GM21619 (cell line): Measurements from ENCODE around the gene UNC119.
"Not testable (repeated sequence)": the region's sequence is repeated elsewhere in the genome, so short reads cannot be mapped to it uniquely, and the experiment has no call there.

ENCODE experiments used
- ATAC-seq: cut with Tn5 transposase; IDR thresholded peaks from one replicate; pipeline ENCODE4 v1.9.1; 2021; ENCODE audit not compliant: unreplicated experiment

Gene UNC119

DNA sequence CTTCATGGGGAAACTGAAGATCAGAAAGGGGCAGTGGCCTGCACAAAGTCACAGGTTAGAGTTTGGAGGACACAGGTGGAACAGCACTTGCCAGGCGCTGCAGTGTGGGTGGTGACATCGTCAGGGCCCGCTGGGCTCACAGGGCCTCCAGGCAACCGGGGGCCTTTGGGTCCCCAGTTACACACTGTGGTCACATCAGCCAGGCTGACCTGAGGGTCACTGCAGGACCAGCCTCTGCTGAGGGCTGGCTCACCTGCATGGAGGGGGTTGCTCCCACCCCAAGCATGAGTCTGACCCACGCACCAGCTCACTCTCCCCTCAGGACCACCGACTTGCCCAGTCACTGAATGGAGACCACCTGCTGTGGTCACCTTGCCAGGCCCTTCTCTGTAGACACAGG, 29.2 kb downstream of the UNC119 start:
- ATAC-seq = no peak

DNA sequence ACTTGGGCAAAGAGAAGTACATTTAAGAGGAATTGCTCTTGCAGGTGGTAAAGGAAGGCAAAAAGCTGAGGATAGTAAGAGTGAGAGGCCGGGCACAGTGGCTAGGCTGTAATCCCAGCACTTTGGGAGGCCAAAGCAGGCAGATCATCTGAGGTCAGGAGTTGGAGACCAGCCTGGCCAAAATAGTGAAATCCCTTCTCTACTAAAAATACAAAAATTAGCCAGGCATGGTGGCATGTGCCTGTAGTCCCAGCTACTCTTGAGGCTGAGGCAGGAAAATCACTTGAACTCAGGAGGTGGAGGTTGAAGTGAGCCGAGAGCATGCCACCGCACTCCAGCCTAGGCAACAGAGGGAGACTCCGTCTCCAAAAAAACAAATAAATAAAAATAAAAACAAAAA, 30.1 kb downstream of the UNC119 start:
- ATAC-seq = not testable (repeated sequence)

- ATAC-seq = no peak
Measured at GRCh38 chr17:28521311-28522085, 30.9 kb downstream of the UNC119 start.

GRCh38 chr17:28520687-28521086, 31.7 kb downstream of the UNC119 start:
- no peak for ATAC-seq

- no peak for ATAC-seq
Measured at GRCh38 chr17:28519236-28519635, 33.2 kb downstream of the UNC119 start.

DNA sequence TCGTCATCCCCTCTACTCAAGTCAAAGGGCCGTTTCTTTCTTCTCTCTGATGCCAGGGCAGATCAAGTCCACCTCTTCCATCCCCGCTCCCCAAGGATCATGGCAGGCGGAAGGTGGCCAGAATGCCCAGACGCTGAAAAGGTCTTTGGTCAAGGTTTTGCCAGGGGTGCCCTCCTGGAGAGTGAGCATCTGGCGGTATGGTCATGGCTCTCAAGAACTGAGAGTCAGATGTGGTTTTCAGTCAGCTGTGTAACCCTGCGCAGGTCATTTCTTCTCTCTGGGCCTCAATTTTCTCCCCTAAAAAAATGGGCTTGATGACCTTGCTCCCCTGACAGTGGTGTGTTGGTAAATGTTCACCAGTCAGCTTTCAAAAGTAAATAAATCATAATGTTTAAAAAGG, 33.8 kb downstream of the UNC119 start:
- ATAC-seq = no peak

DNA sequence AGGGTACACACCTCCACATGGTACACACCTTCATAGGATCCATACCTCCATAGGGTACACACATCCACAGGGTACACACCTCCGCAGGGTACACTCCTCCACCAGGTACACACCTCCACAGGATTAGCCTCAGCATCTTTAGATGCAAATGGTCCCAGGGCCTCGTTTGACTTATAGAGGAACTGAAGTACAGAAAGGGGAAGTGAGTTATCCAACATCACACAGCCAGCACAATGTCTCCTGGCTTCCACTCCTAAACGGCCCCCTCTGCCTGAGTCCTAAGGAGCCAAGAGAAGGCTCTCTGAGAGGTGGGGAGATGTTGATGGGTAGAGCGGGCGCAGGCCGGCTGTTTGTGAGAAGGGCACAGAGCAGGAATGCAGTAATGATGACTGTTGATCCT, 34.3 kb downstream of the UNC119 start:
- ATAC-seq = no peak

DNA sequence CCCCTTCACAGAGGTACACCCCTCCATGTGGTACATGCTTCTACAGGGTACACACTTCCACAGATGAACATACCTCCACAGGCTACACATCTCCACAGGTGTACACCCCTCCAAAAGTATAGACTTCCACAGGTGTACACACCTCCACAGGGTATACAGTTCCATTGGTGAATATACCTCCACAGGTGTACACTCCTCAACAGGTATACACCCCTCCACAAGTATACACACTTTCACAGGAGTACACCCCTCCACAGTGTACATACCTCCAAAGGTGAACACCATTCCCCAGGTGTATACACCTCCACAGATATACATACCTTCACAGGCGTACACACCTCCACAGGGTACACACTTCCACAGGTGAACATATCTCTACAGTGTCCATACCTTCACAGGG, 36.9 kb downstream of the UNC119 start:
- no peak for ATAC-seq

GRCh38 chr17:28514561-28515002, 37.8 kb downstream of the UNC119 start:
- ATAC-seq = no peak

GRCh38 chr17:28513476-28513875, 38.9 kb downstream of the UNC119 start:
- ATAC-seq = no peak

GRCh38 chr17:28511858-28512461, 40.5 kb downstream of the UNC119 start:
- no peak for ATAC-seq

GRCh38 chr17:28509789-28510188, 42.6 kb downstream of the UNC119 start:
- no peak for ATAC-seq

- no peak for ATAC-seq
Measured at GRCh38 chr17:28508211-28508724, 44.2 kb downstream of the UNC119 start.

- no peak for ATAC-seq
Measured at GRCh38 chr17:28507567-28508203, 44.7 kb downstream of the UNC119 start.

DNA sequence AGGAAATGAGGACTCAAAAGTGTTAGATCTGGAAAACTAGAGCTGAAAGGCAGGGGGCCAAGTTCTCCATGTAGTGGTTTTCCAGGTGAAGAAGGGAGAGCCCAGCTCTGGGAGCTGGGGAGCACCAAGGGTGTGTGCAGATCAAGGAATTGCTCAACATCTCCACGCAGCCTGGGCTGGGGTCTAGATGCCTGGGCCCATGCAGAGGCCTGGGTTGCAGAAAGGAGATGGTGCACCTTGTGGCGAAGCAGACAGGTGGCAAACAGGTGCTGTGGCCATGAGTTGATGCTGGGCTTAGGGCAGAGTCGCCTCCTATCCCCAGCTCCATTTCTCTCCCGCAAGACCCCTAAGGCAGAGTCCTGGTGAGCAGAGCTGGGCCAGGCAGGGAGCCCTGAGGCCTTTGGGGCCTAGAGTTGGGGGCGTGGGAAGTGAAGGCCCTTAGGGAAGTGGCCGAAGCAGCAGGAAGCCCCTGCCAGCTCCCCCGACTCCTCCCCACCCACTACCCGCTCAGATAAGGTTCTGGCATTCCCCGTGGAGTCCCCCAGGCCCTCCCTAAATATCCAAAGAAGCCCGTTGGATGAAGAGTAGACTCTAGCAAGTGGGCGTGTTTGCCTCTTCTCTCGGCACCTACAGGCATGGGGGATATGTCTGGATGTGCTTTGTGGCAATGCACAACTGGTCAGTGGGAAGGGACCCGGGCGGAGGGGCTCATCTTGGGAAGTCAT, 45.5 kb downstream of the UNC119 start:
- ATAC-seq = no peak

DNA sequence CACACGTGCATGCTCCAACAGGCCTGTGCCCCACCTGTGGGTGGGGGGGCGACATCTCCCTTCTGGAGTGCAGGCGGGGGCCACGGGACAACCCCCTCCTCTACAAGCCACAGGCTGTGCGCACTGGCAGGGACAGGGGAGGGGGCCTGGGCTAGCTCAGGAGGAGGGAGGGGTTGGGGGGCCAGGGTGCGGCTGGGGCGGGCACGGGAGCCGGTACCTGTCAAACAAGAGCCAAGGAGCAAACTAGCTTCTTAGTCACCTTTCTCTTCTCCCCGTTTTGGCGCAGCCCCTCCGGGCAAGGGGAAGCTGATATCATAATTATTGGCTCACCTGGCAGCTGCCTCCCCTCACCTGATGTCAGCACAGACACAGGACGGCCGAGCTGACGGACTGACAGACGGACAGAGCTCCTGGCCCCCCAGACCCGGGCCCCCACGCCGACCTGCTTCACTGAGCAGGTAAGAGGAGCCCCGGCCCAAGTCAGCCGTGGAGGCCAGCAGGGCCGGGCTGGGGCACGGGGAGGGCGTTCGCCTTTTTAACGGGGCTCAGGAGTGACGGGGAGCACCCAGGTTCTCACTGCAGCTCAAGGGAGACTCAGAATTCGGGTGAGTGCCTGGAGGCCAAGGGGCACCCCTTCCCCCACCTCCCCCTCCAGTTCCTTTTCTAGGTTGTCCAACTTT, 46.3 kb downstream of the UNC119 start, which contains the start of gene FOXN1:
Gene FOXN1 (plus strand): TSS at position 363 of the 680 bp plus-strand sequence. CDS start 17,622 bp downstream, outside the sequence.
- no peak for ATAC-seq

- ATAC-seq = no peak
Measured at GRCh38 chr17:28503420-28503819, 49.0 kb downstream of the UNC119 start.

DNA sequence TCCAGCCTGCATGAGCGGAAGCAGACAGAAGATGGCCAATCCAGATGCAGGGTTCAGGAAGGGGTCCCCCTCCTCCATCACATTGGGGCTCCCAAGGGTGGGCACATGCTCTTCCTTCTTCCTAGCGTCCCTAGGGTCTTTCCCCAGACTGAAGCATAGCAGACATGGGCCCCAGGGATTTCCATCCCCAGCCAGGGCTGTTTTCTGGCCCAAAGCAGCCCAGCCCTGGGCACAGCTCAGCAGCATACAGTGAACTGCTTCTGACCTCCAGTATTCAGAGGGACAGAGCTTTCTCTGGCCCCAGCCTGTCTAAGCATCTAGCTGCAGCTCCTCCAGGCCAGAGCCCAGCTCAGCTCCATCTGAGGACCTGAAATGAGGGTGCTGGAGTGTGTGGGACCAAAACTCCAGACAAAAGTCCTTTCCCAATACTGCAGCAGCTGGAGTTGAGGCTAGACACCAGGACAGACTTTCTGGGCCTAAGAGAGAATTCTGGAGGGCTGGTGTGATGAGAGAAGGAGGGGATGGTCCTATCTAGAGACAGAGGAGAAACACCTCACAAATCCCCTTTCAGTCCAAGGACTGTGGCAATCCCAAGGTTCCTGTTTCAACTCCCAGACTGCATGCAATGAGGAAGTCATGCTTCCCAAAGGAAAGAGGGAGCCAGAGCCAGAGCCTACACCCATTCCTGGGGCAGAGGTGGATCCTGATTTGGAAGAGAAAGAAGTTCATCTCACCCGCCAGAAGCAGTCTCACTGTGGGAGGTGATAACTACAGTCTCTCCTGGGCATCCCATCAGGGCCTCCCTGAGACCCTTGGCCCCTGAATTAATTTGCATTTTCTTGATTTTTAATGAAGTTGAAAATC, 50.8 kb downstream of the UNC119 start:
- ATAC-seq = no peak

DNA sequence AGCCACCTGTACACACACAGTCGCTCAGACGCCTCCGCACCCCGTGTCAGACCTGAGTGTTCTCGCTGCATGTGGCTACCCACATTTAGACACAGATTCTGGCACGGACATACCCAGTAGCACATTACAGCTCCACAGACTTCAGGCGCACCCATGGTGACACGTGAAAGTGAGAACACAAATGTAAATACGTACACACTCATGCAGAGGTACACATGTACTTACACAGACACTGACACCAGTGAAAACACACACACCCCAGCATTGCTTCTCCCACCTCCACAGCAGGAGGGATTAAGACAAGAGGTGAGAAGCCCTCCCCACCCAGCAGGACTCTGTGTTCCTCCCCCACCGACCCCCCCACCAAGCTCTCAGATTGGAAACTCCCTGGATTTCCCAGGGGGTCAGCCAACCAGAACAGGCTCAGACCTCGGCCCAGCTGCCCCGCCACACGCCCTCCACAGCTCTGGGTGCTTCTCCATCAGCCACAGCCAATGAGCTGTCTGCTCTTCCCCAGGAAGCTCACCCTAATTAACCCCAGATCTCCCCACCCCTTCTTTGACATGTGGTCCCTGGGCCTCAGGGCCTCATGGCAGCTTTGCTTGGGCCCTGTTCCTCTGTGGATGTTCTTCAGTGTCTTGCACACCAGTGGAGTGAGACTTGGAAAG, 51.6 kb downstream of the UNC119 start:
- ATAC-seq = peak; percentile 47
